ENCODE measurements around the gene PSME3IP1.

The PSME3IP1 gene

GRCh38 chr16:57111420-57111819, 74.4 kb downstream of the PSME3IP1 start:
- no peak for TF ChIP-seq REST (IDR thresholded peaks at IDR 0.05; ENCODE audit: insufficient read depth in 1 of 2, low read depth in 2 of 2, low read length in 2 of 2)
- no peak for TF ChIP-seq POLR2AphosphoS5 (IDR thresholded peaks at IDR 0.05; ENCODE audit: low read depth, low read length)
- TF ChIP-seq FOXP2 (optimal IDR thresholded peaks at IDR 0.05; ENCODE audit: borderline replicate concordance, extremely low read depth, extremely low read length, insufficient read depth) = no peak
- TF ChIP-seq SIN3A (IDR thresholded peaks at IDR 0.05; ENCODE audit: borderline replicate concordance, insufficient read depth, low read length) = no peak
- TF ChIP-seq TAF1 (IDR thresholded peaks at IDR 0.05; ENCODE audit: borderline replicate concordance, insufficient read depth, low read length) = no peak

GRCh38 chr16:57110937-57111336, 74.9 kb downstream of the PSME3IP1 start:
- TF ChIP-seq TAF1 (IDR thresholded peaks at IDR 0.05; ENCODE audit: borderline replicate concordance, insufficient read depth, low read length) (no peak), FOXP2 (optimal IDR thresholded peaks at IDR 0.05; ENCODE audit: borderline replicate concordance, extremely low read depth, extremely low read length, insufficient read depth) (no peak), POLR2AphosphoS5 (IDR thresholded peaks at IDR 0.05; ENCODE audit: low read depth, low read length) (no peak), SIN3A (IDR thresholded peaks at IDR 0.05; ENCODE audit: borderline replicate concordance, insufficient read depth, low read length) (no peak), REST (IDR thresholded peaks at IDR 0.05; ENCODE audit: insufficient read depth in 1 of 2, low read depth in 2 of 2, low read length in 2 of 2) (no peak)

- TF ChIP-seq SIN3A (IDR thresholded peaks at IDR 0.05; ENCODE audit: borderline replicate concordance, insufficient read depth, low read length) (no peak), POLR2AphosphoS5 (IDR thresholded peaks at IDR 0.05; ENCODE audit: low read depth, low read length) (no peak), REST (IDR thresholded peaks at IDR 0.05; ENCODE audit: insufficient read depth in 1 of 2, low read depth in 2 of 2, low read length in 2 of 2) (no peak), FOXP2 (optimal IDR thresholded peaks at IDR 0.05; ENCODE audit: borderline replicate concordance, extremely low read depth, extremely low read length, insufficient read depth) (no peak)
Measured at GRCh38 chr16:57108432-57108831, 77.4 kb downstream of the PSME3IP1 start.

GRCh38 chr16:57107321-57107922, 78.4 kb downstream of the PSME3IP1 start:
- TF ChIP-seq TAF1 (IDR thresholded peaks at IDR 0.05; ENCODE audit: borderline replicate concordance, insufficient read depth, low read length) (no peak), SIN3A (IDR thresholded peaks at IDR 0.05; ENCODE audit: borderline replicate concordance, insufficient read depth, low read length) (no peak), POLR2AphosphoS5 (IDR thresholded peaks at IDR 0.05; ENCODE audit: low read depth, low read length) (no peak), REST (IDR thresholded peaks at IDR 0.05; ENCODE audit: insufficient read depth in 1 of 2, low read depth in 2 of 2, low read length in 2 of 2) (no peak), FOXP2 (optimal IDR thresholded peaks at IDR 0.05; ENCODE audit: borderline replicate concordance, extremely low read depth, extremely low read length, insufficient read depth) (no peak)

GRCh38 chr16:57106767-57107166, 79.1 kb downstream of the PSME3IP1 start:
- no peak for TF ChIP-seq SIN3A (IDR thresholded peaks at IDR 0.05; ENCODE audit: borderline replicate concordance, insufficient read depth, low read length)
- TF ChIP-seq POLR2AphosphoS5 (IDR thresholded peaks at IDR 0.05; ENCODE audit: low read depth, low read length) = no peak
- no peak for TF ChIP-seq REST (IDR thresholded peaks at IDR 0.05; ENCODE audit: insufficient read depth in 1 of 2, low read depth in 2 of 2, low read length in 2 of 2)
- TF ChIP-seq FOXP2 (optimal IDR thresholded peaks at IDR 0.05; ENCODE audit: borderline replicate concordance, extremely low read depth, extremely low read length, insufficient read depth) = no peak
- TF ChIP-seq TAF1 (IDR thresholded peaks at IDR 0.05; ENCODE audit: borderline replicate concordance, insufficient read depth, low read length) = no peak

All from PFSK-1 (cell line).